Measurements from ENCODE around the gene MBP.
"Not testable (repeated sequence)": the region's sequence is repeated elsewhere in the genome, so short reads cannot be mapped to it uniquely, and the experiment has no call there.

MBP gene

GRCh38 chr18:76970770-76971559 is 161.6 kb downstream of the MBP start:
- DNase-seq (ENCODE audit: low spot score), result no peak

DNA sequence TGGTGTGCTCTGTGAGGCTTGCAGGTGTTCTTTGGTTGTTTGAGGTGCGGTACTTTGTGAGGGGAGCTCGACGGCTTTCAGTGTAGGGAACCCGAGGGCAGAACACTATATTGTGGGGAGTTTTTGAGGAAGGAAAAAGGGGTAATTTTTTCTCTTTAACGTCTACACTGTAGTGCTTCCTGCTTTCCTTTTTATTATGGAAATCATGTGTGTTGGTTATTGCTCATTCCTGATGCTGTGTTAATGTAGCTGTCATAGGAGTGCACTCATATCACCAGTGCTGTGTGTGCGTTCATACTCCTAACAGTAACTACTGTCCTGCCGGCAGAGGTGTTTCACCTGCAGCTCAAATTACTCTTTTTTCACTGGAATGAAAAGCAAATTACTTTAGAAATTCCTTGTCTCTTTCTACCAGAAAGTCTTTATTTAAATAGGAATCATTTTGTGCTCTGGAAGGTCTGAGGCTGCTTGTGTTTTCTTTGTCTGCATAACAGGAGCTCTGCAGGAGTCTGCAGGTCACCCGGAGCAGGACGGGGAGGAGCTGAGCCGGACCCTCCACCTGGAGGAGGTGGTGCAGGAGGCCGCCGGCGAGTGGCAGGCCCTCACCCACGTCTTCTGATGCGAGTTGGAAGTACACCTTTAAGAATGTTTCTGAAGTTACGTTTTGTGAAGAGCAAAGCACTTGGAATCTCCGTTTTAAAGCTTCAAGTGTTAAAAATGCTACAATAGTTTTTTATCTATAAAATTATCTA is 164.7 kb downstream of the MBP start:
- DNase-seq (ENCODE audit: low spot score), result no peak

GRCh38 chr18:76967299-76967698 is 165.3 kb downstream of the MBP start:
- DNase-seq (ENCODE audit: low spot score), result not testable (repeated sequence)

DNA sequence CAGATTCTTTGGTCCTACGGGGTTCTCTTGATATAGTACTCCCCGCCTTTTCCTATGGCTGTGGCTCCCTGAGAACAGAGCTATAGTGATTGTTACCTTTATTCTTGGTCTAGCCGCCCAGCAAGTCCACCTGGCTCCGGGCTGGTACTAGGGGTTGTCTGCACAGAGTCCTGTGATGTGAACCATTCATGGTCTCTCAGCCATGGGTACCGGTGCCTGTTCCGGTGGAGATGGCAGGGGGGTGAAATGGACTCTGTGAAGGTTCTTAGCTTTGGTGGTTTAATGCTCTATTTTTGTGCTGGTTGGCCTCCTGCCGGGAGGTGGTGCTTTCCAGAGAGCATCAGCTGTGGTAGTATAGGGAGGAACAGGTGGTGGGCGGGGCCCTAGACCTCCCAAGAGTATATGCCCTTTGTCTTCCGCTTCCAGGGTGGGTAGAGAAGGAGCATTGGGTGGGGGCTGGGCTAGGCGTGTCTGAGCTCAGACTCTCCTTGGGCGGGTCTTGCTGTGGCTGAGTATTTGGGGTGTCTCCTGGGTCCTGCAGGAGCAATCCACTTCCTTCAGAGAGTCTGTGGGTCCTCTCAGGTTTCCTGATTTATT is 166.9 kb downstream of the MBP start:
- DNase-seq (ENCODE audit: low spot score), result not testable (repeated sequence)

- DNase-seq (ENCODE audit: low spot score), result no peak
Observed at GRCh38 chr18:76963936-76964335, 168.6 kb downstream of the MBP start.

DNA sequence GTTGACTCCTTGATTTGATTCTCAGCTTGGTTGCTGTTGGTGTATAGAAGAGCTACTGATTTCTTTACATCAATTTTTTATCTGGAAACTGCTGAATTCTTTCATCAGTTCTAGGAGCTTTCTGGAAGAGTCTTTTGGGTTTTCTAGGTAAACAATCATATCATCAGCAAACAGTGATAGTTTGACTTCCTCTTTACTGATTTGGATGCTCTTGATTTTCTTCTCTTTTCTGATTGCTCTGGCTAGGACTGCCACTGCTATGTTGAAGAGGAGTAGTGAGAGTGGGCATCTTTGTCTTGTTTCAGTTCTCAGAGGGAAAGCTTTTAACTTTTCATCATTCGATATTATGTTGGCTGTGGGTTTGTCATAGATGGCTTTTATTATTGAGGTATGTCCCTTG is 169.7 kb downstream of the MBP start:
- DNase-seq (ENCODE audit: low spot score), result no peak

GRCh38 chr18:76960528-76961035 is 172.0 kb downstream of the MBP start:
- no peak for DNase-seq (ENCODE audit: low spot score)

GRCh38 chr18:76959605-76960004 is 173.0 kb downstream of the MBP start:
- DNase-seq (ENCODE audit: low spot score), result no peak

DNA sequence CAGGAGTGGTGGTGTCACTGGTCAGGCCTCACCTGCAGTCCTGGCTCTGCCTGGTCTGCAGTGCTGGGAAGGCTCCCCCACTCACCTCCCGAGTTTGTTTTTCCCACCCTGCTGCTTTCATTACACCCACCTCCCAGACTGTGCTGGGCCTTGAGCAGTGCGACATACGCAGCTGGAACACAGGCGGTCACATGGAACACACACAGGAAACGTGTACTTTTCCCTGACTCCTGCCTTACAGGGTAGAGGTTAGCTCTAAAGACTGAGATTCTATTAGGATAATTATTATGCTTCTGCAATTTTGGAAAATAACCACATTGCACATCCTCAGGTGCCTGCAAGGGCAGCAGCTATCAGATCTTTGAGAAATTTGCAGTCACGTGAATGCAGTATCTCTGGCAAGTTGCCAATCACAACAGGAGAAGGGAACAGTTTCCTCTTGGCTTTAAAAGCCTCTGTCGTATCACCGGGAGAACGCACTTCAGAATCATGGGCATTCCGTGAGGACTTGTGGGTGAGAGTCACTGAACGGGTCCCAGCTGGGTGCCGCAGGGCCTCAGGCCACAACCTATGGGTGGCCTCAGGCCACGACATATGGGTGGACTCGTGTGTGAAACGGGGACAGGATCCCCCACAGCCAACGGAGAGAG is 173.8 kb downstream of the MBP start:
- DNase-seq (ENCODE audit: low spot score), result no peak

GRCh38 chr18:76957384-76958355 is 174.9 kb downstream of the MBP start:
- DNase-seq (ENCODE audit: low spot score), result no peak

- DNase-seq (ENCODE audit: low spot score), result no peak
Observed at GRCh38 chr18:76956648-76957047, 175.9 kb downstream of the MBP start.

GRCh38 chr18:76955524-76956170 is 176.9 kb downstream of the MBP start:
- DNase-seq (ENCODE audit: low spot score), result no peak

DNA sequence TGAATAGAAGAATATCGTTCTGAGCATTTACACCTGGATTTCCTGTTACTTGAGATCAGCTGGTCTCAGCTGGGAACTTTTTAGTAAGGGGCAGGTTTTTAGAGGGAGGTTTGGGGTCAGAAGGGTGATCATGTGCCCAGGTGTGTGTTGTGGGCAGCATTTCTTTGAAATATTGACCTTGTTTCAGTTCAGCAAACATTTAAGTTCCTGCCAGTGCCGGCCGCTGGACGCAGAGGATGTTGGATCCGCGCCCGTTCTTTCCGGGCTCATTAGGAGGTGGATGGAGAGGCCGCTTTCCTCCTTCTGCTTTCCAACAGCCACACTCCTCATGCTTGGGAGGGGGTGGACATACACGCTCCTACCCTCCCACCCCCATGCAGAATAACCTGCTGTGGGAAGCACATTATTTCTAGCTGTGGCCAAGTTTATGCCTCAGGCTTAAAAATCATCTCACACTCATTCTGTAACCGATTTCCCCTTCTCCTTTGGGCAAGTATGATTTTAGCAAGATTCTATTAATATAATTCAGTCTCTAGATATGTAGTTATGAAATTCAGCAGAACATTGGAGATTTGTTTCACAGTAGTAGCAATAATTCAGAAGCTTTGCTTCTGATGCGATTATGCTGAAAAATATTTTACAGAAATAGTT is 178.9 kb downstream of the MBP start:
- DNase-seq (ENCODE audit: low spot score), result no peak

- DNase-seq (ENCODE audit: low spot score), result no peak
Observed at GRCh38 chr18:76953156-76953555, 179.4 kb downstream of the MBP start.

DNA sequence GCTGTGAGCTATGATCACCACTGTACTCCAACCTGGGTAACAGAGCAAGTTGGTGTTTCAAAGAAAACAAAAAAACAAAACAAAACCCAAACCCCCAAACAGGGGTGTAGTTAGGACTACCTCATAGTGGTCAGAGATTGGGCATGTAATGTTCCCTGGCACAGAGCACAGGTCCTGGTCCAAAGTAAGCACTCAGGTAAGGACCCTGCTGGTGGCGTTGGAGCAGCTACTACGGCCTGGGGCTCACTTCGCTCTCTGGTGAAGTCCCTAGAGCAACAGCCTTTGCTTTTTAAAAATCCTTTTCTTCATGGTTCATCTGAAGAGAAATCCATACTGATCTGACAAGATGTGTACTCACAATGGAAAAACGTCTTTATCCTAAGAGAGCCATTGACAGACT is 179.8 kb downstream of the MBP start:
- DNase-seq (ENCODE audit: low spot score), result no peak

GRCh38 chr18:76951456-76952247 is 180.9 kb downstream of the MBP start:
- no peak for DNase-seq (ENCODE audit: low spot score)

- no peak for DNase-seq (ENCODE audit: low spot score)
Observed at GRCh38 chr18:76948345-76948744, 184.2 kb downstream of the MBP start.

DNA sequence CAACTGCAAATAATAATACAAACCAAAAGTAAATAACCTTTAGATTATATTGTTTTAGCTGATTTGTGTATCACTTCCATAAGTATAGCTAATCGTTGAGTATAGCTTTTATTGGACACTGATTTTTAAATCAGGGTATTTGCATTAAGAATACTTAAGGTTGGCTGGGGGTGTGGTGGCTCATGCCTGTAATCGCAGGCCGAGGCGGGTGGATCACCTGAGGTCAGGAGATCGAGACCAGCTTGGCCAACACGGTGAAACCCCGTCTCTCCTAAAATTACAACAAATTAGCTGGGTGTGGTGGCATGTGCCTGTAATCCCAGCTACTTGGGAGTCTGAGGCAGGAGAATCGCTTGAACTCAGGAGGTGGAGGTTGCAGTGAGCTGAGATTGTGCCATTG is 188.2 kb downstream of the MBP start:
- not testable (repeated sequence) for DNase-seq (ENCODE audit: low spot score)

All from GM03348 (cell line).